Measurements from ENCODE around the gene SEC14L3. TPM values are rescaled to one million over a fixed set of nuclear protein-coding genes. Genes with fewer than 3 reads are reported as not detected.

The SEC14L3 gene
- total and polyA plus RNA-seq, 10 of the 15 experiments (the other 5 are each of a cell fraction or from before 2014, with no cell fraction given): 0.03 TPM; not detected in 9

DNA sequence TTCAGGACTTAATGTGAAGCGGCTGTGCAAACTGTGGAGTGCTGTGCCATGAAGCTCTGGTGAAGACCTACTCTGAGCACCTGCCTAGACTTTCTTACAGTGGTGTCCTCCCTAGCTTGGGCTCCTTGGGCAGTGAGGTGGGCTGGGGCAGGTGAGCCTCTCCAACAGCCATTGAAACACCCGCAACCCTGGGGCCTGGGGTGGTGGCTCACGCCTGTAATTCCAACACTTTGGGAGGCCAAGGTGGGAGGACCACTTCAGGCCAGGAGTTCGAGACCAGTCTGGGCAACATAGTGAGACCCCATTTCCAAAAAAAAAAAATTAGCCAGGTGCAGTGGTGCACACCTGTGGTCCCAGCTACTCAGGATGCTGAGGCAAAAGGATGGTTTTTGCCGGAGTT lies 14.3 kb upstream of the SEC14L3 start:
- ChIA-PET SMC1A (ENCODE audit: uncharacterized antibody, unreplicated experiment) (interaction anchor here (0.6 to 5.8 kb wide), 4 partner anchors 40 to 198 kb away, joined by 3 to 27 read pairs (median 12); no protein-coding TSS in a partner anchor), POLR2A (interaction anchor here (0.5 to 0.9 kb wide), 2 partner anchors 62 to 328 kb away, joined by 3 read pairs; no protein-coding TSS in a partner anchor), CTCF (interaction anchor here (1.0 to 4.6 kb wide), 9 partner anchors 10 to 269 kb away, joined by 3 to 53 read pairs (median 5); no protein-coding TSS in a partner anchor), RAD21 (ENCODE audit: unreplicated experiment) (interaction anchor here (0.8 to 2.3 kb wide), 3 partner anchors 41 to 198 kb away, joined by 3 to 16 read pairs (median 3); partner anchors contain the start of gene CASTOR1)
- H3K27ac ChIP-seq (ENCODE audit: control insufficient read depth, insufficient read depth): no peak overlapping the region
- H4K20me1 ChIP-seq (ENCODE audit: control insufficient read depth, insufficient read depth): no peaks in the 10 kb centered on the region
- H3K4me3 ChIP-seq: no peak overlapping the region
- WGBS (ENCODE audit: insufficient coverage, insufficient replicate concordance, low lambda C conversion rate, missing lambda C conversion rate): 65% methylated on average over 5 of the region's 5 CpGs
- no peaks in the 10 kb centered on the region for H3K9me3 ChIP-seq (replicated peaks; ENCODE audit: control insufficient read depth, insufficient read depth, low read length)
- H3K79me2 ChIP-seq (ENCODE audit: control insufficient read depth, insufficient read depth, low read length): no peaks in the 10 kb centered on the region
- H3K4me1 ChIP-seq (ENCODE audit: control insufficient read depth, insufficient read depth, low read length): no peaks in the 10 kb centered on the region; the same call in 1 of the 2 replicates
- no peak overlapping the region for H3K4me2 ChIP-seq (ENCODE audit: control insufficient read depth, insufficient read depth)
- no peak overlapping the region for H3K9ac ChIP-seq (ENCODE audit: control insufficient read depth, insufficient read depth, low read length)
- no peak overlapping the region for H2AFZ ChIP-seq (ENCODE audit: control insufficient read depth, low read depth, low read length)
- DNase-seq (ENCODE audit: low read depth, low spot score): no peak
- in situ Hi-C loops (cut with MboI) (no loop called here), intact Hi-C loops (cut with micrococcal nuclease; ENCODE audit: unreplicated experiment) (loop anchor here (5.0 to 10.0 kb wide), 2 partner anchors 201 to 374 kb away; partner anchors contain the start of gene CASTOR1)
- no peaks in the 10 kb centered on the region for H3K36me3 ChIP-seq (ENCODE audit: control insufficient read depth in 2 of 2, insufficient read depth in 2 of 2, low read length in 1 of 2)
- no peaks in the 10 kb centered on the region; a peak in 2 of 4 replicates for H3K27me3 ChIP-seq (replicated peaks in 1 of 2; ENCODE audit: control insufficient read depth in 2 of 2, insufficient read depth in 2 of 2, low read length in 1 of 2)
- no peak for ATAC-seq
- no TSS peak for BruUV-seq (replicated peaks)
- no peak for FAIRE-seq
- TF ChIP-seq ZNF622 (IDR thresholded peaks at IDR 0.05) (no peak), MXI1 (IDR thresholded peaks at IDR 0.05; ENCODE audit: low read depth, low read length) (no peak), ZBTB33 (IDR thresholded peaks at IDR 0.05) (no peak), TBL1XR1 (IDR thresholded peaks at IDR 0.05; ENCODE audit: low read depth, low read length) (no peak), SKIL (IDR thresholded peaks at IDR 0.05; ENCODE audit: low read depth, poor library complexity, severe bottlenecking) (no peak), EED (IDR thresholded peaks at IDR 0.05; ENCODE audit: low read depth) (no peak), BCLAF1 (IDR thresholded peaks at IDR 0.05) (no peak)
- TF ChIP-seq, protein P1, sequence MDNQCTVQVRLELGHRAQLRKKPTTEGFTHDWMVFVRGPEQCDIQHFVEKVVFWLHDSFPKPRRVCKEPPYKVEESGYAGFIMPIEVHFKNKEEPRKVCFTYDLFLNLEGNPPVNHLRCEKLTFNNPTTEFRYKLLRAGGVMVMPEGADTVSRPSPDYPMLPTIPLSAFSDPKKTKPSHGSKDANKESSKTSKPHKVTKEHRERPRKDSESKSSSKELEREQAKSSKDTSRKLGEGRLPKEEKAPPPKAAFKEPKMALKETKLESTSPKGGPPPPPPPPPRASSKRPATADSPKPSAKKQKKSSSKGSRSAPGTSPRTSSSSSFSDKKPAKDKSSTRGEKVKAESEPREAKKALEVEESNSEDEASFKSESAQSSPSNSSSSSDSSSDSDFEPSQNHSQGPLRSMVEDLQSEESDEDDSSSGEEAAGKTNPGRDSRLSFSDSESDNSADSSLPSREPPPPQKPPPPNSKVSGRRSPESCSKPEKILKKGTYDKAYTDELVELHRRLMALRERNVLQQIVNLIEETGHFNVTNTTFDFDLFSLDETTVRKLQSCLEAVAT (IDR thresholded peaks at IDR 0.05): no peak
- TF ChIP-seq, protein P2, sequence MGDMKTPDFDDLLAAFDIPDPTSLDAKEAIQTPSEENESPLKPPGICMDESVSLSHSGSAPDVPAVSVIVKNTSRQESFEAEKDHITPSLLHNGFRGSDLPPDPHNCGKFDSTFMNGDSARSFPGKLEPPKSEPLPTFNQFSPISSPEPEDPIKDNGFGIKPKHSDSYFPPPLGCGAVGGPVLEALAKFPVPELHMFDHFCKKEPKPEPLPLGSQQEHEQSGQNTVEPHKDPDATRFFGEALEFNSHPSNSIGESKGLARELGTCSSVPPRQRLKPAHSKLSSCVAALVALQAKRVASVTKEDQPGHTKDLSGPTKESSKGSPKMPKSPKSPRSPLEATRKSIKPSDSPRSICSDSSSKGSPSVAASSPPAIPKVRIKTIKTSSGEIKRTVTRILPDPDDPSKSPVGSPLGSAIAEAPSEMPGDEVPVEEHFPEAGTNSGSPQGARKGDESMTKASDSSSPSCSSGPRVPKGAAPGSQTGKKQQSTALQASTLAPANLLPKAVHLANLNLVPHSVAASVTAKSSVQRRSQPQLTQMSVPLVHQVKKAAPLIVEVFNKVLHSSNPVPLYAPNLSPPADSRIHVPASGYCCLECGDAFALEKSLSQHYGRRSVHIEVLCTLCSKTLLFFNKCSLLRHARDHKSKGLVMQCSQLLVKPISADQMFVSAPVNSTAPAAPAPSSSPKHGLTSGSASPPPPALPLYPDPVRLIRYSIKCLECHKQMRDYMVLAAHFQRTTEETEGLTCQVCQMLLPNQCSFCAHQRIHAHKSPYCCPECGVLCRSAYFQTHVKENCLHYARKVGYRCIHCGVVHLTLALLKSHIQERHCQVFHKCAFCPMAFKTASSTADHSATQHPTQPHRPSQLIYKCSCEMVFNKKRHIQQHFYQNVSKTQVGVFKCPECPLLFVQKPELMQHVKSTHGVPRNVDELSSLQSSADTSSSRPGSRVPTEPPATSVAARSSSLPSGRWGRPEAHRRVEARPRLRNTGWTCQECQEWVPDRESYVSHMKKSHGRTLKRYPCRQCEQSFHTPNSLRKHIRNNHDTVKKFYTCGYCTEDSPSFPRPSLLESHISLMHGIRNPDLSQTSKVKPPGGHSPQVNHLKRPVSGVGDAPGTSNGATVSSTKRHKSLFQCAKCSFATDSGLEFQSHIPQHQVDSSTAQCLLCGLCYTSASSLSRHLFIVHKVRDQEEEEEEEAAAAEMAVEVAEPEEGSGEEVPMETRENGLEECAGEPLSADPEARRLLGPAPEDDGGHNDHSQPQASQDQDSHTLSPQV (IDR thresholded peaks at IDR 0.05): no peak

Measured in GM12878 (cell line).